Lung microvascular endothelial cell (primary cell): ENCODE measurements around the gene IGSF11. TPM values are rescaled to one million over a fixed set of nuclear protein-coding genes. Genes with fewer than 3 reads are reported as not detected.
"Not testable (repeated sequence)": the region's sequence is repeated elsewhere in the genome, so short reads cannot be mapped to it uniquely, and the experiment has no call there.

Experiments used
- DNase-seq, 2 donors: peaks; one replicate each; pipeline versions ENCODE4 v3.0.0 to v3.0.0-alpha.2; 2010; ENCODE audit warnings: low read depth in 2 of 2
- total RNA-seq: library from RNA; depleted of rRNA; stranded (reverse); fragments of >200 nt; gene quantifications from 2 replicates; pipeline ENCODE4 v1.2.1, GENCODE V29; 2014

The IGSF11 gene, protein sequence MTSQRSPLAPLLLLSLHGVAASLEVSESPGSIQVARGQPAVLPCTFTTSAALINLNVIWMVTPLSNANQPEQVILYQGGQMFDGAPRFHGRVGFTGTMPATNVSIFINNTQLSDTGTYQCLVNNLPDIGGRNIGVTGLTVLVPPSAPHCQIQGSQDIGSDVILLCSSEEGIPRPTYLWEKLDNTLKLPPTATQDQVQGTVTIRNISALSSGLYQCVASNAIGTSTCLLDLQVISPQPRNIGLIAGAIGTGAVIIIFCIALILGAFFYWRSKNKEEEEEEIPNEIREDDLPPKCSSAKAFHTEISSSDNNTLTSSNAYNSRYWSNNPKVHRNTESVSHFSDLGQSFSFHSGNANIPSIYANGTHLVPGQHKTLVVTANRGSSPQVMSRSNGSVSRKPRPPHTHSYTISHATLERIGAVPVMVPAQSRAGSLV
- total RNA-seq: under 0.01 TPM in 2 replicates

DNA sequence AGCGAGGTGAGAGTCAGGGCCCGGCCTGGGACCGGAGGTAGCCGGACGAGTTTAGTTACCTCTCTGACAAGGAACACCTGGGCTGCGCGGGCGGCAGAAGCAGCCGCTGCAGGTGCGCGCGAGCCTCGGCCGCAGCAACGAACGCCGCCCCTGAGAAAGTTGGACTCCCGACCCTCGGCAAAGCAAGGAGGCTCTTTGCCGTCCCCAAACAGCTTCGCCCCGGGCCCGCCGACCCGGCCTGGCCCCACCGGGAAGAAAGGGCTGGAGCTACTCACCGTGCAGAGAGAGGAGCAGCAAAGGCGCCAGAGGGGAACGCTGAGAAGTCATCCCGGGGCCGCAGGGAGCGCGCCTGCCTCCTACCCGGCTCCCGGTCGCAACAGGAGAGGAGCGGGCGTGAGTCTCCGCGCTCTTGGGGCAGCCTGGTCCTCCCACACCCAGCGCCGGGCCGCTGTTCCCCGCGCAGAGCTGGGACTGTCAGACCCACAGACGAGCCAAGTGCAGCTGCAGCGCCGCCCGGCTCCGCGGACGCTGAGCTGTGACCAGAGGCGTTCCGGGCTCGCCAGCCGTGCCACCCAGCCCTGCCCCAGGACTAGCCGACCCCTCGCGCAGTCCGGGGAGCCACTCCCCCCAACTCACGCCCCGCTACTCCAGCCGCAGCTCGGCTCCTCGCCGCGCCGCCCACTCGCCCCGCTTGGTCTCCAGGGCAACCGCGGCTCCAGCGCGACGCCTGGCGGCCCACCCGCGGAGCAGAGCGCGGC is at the start of gene IGSF11:
TSS of gene IGSF11 (minus strand) at position 591 of the 758 bp plus-strand sequence. CDS start at position 327, 264 bp downstream.
- DNase-seq: peak; percentile 47 to 63

DNA sequence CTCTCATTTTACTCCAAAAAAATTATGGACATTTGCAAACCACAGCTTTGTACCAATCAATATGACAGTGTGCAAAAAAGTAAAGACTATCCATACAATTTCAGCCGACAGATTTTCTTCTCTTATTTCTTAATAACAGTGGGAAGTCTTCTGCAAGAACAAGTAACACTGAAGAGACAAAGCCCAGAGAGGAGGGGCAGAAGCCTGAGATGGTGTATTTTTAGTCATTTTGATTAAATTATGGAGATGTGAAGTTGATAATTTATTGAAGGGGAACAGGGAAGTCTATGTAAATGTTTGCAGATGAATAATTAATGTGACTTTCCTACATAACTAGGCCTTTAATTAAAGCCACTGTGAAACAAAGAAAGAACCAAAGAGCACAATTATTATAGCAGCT is 45.7 kb upstream of the IGSF11 start:
- DNase-seq: no peak

DNA sequence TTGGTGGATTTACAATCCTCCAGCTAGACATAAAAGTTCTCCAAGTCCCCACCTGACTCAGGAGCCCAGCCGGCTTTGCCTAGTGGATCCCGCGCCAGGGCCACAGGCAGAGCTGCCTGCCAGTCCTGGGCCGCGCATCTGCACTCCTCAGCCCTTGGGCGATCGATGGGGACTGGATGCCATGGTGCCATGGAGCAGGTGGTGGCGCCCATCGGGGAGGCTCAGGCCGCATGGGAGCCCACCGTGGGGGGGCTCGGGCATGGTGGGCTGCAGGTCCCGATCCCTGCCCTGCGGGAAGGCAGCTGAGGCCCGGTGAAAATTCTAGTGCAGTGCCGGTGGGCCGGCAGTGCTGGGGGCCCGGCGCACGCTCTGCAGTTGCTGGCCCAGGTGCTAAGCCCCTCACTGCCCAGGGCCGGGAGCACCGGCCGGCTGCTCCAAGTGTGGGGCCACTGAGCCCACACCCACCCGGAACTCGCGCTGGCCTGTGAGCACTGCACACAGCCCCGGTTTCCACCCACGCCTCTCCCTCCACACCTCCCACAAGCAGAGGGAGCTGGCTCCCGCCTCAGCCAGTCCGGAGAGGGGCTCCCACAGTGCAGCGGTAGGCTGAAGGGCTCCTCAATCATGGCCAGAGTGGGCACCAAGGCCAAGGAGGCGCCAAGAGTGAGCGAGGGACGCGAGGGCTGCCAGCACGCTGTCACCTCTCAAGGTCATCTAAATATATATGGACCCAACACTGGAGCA is 38.8 kb upstream of the IGSF11 start:
- DNase-seq: no peak

DNA sequence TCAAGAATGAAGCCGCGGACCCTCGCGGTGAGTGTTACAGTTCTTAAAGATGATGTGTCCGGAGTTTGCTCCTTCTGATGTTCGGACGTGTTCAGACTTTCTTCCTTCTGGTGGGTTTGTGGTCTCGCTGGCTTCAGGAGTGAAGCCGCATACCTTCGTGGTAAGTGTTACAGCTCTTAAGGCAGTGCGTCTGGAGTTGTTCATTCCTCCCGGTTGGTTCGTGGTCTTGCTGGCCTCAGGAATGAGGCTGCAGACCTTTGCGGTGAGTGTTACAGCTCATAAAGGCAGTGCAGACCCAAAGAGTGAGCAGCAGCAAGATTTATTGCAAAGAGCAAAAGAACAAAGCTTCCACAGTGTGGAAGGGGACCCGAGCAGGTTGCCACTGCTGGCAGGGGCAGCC is 37.8 kb upstream of the IGSF11 start:
- not testable (repeated sequence) for DNase-seq

DNA sequence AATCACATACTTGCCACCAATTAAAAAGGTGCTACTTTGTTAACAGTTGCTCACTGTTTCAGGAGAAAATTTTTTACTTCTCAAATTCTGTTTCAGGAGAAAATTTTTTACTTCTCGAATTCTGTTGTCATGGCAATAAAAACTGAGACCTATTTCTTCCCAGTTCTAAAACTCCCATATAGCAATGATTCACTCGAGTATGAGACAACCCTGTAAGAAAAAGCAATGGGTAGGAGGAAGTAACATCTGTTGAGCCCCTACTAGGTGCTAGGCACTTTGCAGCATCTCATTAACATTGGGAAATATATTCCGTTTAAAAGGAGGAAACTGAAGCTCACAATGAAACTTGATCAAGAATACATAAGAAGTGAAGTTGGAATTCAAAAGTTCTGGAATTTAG is 35.1 kb upstream of the IGSF11 start:
- DNase-seq: no peak

DNA sequence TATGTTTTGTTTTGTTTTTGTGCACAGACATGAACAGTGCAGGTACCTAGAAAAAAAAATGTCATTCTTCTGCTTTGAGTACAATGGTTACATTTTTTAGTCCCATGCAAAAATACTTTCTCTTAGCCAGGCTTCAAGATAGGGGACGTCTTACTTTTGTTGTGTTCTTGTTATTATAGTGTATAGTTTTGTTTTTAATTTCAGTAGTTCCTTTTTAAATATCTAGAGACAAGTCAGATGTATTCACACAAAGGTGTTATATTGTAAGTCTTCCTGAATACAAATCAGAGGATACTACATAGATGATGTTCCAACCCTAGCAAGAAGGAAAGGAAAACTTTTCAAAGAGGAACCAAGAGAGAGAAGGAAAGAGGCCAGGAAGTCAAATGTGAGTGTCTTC is 28.8 kb upstream of the IGSF11 start:
- no peak for DNase-seq

DNA sequence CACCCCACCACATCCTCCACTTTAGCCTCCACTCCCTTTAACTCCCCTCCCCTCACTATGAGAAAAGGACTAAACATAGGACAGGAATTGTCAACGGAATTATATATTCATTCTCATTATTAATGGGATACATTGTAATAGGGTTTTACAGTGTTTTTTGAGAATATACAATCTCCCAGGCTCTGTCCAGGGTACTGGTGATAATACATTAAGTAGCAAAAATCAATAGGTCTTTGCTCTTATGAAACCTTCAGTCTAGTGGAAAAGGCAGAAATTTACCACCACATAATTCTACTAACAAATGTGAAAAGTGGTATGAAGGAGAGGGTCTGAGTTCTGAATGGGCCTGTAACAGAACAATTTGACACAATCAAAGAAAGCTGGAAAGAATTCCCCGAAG is 28.2 kb upstream of the IGSF11 start:
- no peak for DNase-seq

DNA sequence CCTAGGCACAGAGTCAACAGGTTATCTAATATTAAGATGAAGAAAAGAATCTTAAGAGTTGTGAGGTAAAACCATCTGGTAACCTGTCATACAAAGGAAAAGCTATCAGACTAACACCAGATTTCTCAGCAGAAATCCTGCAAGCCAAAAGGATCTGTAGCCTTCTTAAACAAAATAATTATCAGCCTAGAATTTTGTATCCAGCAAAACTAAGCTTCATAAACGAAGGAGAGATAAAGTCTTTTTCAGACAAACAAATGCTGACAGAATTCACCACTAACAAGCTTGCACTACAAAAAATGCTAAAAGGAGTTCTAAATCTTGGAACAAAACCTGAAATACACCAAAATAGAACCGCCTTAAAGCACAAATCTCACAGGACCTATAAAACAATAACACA is 9.9 kb upstream of the IGSF11 start:
- no peak for DNase-seq

DNA sequence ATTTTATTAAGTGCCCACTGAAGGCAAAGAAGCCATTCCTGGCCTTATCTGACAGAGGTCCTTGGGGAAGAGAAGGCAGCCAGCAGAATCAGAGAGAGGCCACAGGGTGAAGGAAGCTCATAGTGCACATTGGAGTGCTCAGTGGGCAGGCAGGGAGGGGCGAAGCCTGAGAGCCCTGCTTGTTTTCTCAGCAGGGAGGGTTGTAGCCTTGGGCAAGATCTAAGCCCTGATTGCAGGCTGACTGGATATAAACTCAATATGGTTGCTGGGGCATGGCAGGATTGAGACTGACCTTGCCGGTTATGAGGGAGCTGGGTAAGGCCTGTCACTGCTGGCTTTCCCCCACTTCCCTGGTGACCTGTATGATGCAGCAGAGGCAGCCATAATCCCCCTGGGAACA is 7.5 kb upstream of the IGSF11 start:
- DNase-seq: no peak

DNA sequence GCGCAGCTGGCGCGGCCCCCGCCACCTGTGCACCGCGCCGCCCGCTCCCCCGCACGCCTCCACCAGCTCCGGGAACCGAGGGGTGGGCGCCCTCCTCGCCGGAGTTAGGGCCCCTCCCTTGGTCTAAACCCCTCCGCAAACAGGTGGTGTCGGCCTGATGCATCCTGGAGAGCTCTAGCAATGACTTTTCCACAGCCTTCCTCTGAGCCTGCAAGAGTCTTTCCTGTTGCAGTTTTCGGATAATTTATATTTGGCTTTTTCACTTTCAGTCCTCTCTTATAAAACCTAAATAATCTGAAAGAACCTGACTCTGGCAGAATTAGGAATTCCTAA is 334 bp upstream of the IGSF11 start:
- no peak for DNase-seq

DNA sequence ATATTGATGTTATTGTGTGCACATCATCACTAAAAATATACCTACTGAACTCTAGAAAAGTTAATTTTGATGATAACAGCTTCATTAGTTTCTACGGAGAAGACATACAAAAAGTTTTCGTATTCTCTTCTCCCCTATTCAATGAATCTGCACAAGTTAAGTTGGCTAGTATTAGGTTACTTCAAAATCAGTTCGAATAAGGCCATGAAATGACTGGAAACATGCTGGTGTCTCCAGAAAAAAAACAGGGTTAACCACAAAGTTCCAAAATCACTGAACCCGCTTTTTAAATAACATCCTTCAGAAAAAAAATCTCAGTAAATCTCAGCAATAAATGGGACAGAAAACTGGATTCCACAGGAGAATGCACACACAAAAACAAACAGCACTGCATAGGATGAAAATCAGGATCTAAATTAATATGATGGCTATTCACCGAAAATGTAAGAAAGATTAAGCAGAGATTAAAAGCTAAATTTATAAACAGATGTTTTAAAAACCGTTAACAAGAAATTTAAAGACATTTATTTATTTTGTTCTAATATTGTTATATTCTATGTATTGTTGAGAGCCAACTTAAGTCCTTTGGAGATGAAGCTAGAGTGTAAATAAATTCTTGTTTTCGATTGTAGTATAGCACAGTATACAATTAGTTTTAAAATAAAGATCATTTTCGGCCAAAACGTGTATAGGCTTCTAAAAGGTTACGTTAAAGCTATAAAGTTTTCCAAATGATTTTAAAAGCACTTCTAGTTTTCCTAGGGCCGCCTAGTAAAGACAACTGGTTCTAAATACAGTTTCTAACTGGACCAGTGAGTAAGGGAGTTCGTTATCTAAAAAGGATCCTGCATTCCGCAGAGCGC is 1.0 kb downstream of the IGSF11 start:
- DNase-seq: peak in 1 of 2 donors; percentile 0

DNA sequence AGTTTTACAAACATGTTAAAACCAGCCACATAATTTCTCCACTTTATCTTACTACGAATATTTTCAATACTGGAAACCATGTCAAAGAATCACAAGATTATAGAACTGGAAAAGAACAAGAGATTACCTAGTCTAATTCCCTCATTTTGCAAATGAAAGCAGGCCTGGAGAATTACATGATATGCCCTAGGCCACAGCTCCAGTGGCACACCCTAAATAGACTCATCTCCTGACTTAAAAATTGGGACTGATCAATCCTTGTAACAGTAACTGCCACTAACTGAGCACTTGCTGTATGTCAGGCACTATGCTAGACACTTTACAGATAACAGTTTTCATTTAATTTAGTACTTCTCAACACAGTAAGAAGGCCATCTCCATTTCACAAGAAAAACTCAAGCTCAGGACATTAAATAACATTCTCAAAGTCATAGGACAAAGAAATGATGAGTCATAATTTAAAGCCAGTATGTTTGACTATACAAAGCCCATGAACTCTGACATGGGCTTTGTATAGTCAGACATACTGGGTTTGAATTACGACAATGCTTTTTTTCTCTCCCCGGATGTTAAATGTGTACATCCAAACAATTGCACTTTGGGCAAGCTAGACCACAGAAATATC is 9.4 kb downstream of the IGSF11 start:
- no peak for DNase-seq

DNA sequence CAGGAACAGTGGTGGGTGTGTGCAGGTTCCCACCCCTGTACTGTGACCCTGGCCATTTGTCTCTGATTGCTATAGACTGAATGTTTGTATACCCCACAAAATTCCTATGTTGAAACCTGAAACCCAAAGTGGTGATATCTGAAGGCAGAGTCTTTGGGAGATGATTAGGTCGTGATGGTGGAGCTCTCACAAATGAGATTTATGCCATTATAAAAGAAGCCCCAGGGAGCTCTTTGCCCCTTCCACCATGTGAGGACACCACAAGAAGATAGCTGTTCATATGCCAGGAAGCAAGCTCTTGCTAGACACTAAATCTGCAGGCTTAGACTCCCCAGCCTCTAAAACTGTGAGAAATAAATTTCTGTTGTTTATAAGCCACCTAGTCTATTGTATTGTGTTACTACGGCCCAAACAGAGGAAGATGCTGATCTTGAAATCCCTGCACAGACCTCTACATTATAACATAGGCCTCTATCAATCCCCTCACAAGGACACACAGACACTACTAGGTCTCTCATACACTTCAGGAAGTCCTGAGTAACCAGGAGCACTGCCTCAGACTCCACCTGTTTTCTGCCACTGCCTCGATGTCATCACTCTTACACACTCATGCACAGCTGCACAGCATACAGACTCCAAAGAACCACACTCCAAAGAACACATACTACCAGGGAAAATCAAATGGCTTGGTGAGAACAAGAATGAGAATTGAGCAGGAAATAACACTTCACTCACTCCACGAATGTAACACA is 14.7 kb downstream of the IGSF11 start:
- no peak for DNase-seq

DNA sequence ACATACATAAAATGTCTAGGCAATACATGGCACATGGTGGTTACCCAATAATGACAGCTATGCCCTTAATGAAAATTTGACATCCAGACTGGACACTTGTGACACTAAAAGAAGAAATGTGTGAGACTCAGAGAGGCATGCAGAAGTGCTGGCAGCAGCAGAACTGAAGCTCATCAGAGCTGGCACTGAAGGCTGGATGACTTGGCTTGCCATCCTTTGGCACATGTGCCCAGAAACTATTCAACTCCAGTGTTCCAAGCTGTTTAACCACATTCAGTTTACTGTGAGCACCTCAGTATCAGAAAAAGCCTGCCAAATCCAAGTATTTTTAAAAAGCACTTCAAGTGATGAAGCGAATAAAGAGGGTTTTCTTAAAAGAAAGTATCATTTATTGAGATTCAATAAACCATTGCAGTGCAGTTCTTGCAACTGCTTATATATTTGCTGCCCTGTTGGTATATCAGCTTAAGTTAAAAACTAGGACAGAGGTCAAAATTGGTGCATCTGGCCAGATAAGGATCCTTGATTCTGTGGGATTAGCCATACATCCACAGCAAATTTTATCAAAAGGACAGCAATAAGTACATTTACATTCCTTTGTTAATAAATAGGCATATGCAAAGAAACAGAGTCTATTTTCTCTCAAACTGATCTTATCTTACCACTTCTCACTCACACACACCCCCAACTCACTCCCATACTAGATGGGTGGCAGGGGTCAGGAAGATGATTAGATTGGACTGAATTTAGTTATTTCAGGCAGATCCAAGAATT is 15.8 kb downstream of the IGSF11 start:
- DNase-seq: no peak

DNA sequence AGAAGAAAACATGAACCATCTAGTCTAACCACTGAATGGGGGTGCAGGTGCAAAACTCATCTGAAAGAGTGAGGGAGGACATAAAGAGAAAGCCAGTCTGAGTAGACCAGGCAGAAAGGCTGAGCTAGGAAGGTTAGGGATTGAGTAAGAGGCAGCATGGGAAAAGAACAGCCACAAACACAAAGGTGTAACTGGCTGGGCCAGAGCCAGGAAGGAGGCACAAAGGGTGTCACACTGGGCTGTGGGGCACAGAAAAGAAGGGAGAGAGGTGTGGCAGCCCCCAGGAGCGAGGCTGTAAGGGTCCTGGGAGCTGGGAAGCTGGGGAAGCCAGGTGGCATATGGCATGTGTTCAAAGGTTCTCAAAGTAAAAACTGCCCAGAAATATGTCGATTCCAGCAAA is 18.7 kb downstream of the IGSF11 start:
- no peak for DNase-seq

DNA sequence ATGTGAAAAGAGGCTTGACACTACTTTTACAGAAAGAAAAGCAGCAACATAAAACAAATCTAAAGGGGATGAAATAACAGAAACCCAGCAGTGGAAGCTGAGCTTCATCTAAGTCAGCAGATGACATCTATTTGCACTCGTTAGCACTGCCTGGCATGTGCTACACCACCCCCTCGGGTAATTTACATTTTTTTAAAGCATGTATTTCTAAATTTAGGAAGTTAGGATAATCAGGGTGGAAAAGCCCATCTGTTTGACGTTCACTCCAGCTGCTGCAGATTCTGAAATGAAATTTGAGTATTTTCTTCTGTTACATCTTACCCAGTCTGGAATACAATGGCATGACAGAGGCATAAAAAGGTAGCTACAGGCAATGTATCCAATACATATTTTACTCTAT is 20.7 kb downstream of the IGSF11 start:
- DNase-seq: no peak

DNA sequence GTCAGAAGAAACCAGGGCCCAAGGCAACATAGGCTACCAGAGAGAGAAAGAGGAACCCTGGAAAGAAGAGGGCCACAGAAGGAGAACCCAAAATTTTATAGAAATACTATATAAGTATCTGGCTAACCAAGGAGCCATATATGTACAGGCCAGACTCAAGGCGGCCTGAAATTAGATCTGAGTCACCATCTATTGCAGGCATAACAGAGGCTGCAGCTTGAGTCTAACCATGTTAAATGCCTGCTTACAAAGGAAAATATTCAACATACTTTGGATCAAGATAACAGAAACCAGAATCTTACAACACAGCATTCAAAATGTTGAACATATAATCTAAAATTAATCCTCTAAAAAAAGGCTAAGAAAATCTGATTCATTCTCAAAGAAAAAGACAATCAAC is 23.1 kb downstream of the IGSF11 start:
- no peak for DNase-seq

DNA sequence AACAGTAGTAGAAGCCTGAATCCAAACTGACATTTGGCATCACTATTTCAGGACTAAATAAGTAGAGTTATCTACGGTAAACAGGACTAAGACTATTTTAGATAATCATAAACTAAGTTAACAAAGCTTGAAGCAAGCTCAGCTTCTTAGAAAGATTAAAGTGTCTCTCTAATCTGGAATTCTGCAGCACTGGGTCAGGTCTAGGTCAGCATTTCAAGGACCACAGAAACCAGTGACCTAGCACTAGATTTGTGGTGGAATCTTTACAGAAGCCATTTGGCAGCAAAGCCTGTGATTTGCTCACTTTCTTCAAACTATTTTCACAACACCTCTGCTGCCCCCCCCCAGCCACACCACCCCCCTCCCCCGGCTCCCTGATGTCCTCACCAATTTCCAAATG is 37.5 kb downstream of the IGSF11 start:
- no peak for DNase-seq

DNA sequence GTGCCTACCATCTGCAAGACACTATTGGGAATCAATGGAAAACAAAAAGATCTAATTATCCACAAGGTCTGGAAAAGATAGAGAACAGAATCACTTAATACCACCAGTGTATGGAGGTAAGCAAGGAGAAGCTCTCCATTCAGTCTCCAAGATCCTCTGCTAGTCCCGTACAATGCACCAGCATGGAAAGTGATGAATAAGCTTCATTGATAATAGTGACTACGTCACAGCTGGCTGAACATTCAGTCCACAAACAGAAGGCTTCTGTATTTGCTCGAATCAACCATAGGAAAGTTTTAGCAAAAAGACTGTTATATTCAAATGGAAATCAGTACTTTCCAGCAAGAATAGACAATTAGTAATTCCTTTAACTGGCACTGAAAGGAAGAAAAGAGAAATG is 42.9 kb downstream of the IGSF11 start:
- no peak for DNase-seq
